Measurements from ENCODE around the gene TRAPPC1.

DNA sequence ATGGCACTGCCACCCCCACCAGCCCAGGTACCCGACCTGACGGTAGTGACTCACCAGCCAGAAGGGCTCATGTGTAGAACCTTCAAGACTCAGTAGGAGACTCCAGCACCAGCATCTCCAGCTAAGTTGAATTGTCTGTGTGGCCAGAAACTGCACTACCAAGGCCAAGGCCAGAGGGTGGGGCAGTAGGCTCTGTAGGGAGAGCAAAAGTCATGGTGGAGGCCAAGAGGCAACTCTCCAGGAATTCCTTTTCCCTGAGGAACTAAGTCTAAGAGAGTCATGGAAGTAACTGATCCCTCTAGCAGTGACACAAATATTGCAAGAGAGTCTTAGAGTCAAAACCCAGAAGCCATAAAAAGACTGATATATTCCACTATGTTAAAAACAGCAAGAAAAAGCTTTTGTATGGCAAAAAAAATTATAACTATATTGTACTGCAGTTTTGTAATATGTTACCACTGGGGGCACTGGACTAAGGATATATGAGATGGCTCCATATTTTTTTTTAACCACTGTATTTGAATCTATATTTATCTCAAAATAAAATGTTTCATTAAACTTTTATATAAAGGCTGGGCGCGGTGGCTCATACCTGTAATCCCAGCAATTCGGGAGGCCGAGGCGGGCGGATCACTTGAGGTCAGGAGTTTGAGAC, 40.5 kb upstream of the TRAPPC1 start:
- TF ChIP-seq, protein P1, sequence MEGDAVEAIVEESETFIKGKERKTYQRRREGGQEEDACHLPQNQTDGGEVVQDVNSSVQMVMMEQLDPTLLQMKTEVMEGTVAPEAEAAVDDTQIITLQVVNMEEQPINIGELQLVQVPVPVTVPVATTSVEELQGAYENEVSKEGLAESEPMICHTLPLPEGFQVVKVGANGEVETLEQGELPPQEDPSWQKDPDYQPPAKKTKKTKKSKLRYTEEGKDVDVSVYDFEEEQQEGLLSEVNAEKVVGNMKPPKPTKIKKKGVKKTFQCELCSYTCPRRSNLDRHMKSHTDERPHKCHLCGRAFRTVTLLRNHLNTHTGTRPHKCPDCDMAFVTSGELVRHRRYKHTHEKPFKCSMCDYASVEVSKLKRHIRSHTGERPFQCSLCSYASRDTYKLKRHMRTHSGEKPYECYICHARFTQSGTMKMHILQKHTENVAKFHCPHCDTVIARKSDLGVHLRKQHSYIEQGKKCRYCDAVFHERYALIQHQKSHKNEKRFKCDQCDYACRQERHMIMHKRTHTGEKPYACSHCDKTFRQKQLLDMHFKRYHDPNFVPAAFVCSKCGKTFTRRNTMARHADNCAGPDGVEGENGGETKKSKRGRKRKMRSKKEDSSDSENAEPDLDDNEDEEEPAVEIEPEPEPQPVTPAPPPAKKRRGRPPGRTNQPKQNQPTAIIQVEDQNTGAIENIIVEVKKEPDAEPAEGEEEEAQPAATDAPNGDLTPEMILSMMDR (conservative IDR thresholded peaks at IDR 0.05; ENCODE audit: low read depth, low read length) = peak; percentile 42
- TF ChIP-seq SMC3 (IDR thresholded peaks at IDR 0.05; ENCODE audit: low read depth, low read length) (no peak), RCOR1 (IDR thresholded peaks at IDR 0.05; ENCODE audit: insufficient replicate concordance, low read length) (no peak), MAFK (IDR thresholded peaks at IDR 0.05; ENCODE audit: low read depth, low read length) (no peak)
- TF ChIP-seq, protein P2, sequence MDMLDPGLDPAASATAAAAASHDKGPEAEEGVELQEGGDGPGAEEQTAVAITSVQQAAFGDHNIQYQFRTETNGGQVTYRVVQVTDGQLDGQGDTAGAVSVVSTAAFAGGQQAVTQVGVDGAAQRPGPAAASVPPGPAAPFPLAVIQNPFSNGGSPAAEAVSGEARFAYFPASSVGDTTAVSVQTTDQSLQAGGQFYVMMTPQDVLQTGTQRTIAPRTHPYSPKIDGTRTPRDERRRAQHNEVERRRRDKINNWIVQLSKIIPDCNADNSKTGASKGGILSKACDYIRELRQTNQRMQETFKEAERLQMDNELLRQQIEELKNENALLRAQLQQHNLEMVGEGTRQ (IDR thresholded peaks at IDR 0.05; ENCODE audit: low read depth, low read length) = no peak

All from IMR-90 (cell line).